HepG2 (cell line): ENCODE results near the gene PRKN.

Source experiments
- CCAR2 ChIP-seq: fragments of 200-400 bp; formaldehyde crosslinking; optimal IDR thresholded peaks from 2 replicates; pipeline ENCODE3; 2018; ENCODE audit warnings: low read depth, mild to moderate bottlenecking, low read length, moderate library complexity
- EED ChIP-seq: sonication (generic); formaldehyde crosslinking; IDR thresholded peaks from 2 replicates; pipeline ENCODE4 v1.5.0; 2020; ENCODE audit warnings: mild to moderate bottlenecking, missing genetic modification reagents
- HMGXB4 ChIP-seq, 2 experiments: sonication (generic) in 1 of 2; formaldehyde crosslinking in 1 of 2; IDR thresholded peaks; 2 replicates each; pipeline versions ENCODE4 v1.4.0 to v1.6.1; 2018 to 2020; ENCODE audit warnings: missing genetic modification reagents in 2 of 2, borderline replicate concordance in 1 of 2, low read depth in 1 of 2, mild to moderate bottlenecking in 1 of 2, missing biosample characterization in 1 of 2
- ISL2 ChIP-seq: sonication (generic); formaldehyde crosslinking; IDR thresholded peaks from 2 replicates; pipeline ENCODE4 v1.5.0; 2020; ENCODE audit warnings: missing genetic modification reagents
- MXD4 ChIP-seq: IDR thresholded peaks from 2 replicates; pipeline ENCODE4 v1.6.1; 2016; ENCODE audit warnings: mild to moderate bottlenecking, missing biosample characterization, missing genetic modification reagents
- PHF20 ChIP-seq: sonication (generic); formaldehyde crosslinking; IDR thresholded peaks from 2 replicates; pipeline ENCODE4 v1.5.0; 2020; ENCODE audit warnings: mild to moderate bottlenecking, missing genetic modification reagents
- ZNF180 ChIP-seq: sonication (generic); formaldehyde crosslinking; IDR thresholded peaks from 2 replicates; pipeline ENCODE4 v1.4.0; 2020; ENCODE audit warnings: low read depth, missing genetic modification reagents, borderline replicate concordance

GRCh38 chr6:162344646-162345010, 382.9 kb downstream of the PRKN start:
- TF ChIP-seq ZNF180 (CRISPR knock-in tag) (no peak), MXD4 (CRISPR knock-in tag) (no peak), PHF20 (CRISPR knock-in tag) (no peak), ISL2 (no peak), CCAR2 (no peak), HMGXB4 (CRISPR knock-in tag; IDR thresholded peaks at IDR 0.05; ENCODE audit: borderline replicate concordance in 1 of 2, low read depth in 1 of 2) (no peak), EED (CRISPR knock-in tag) (no peak)
